ENCODE results near the gene AUTS2.

- TF ChIP-seq POLR2A (IDR thresholded peaks at IDR 0.05; ENCODE audit: low read depth, low read length) (no peak), POU2F2 (IDR thresholded peaks at IDR 0.05; ENCODE audit: low read depth, low read length) (no peak), POLR2AphosphoS5 (IDR thresholded peaks at IDR 0.05; ENCODE audit: low read depth, low read length) (no peak), TAF1 (IDR thresholded peaks at IDR 0.05; ENCODE audit: low read depth, low read length) (no peak)
Measured at GRCh38 chr7:70539617-70540016, 941.3 kb downstream of the AUTS2 start.

Measured in GM12891 (cell line).